ENCODE data around the gene NTHL1. TPM values are rescaled to one million over a fixed set of nuclear protein-coding genes. Genes with fewer than 3 reads are reported as not detected.

The NTHL1 gene
- polyA plus RNA-seq, 3 donors, result 9.2 to 22.4 (median 9.6) TPM

- peak overlapping the region in 1 of 2 donors; percentile 78 for H3K4me3 Mint-ChIP-seq
- H3K4me1 ChIP-seq (ENCODE audit: control insufficient read depth in 1 of 2, insufficient read depth in 2 of 2, low read length in 2 of 2), result peaks cover 15 to 26% of the 10 kb centered on the region in 2 donors
- peaks cover 50 to 73% (median 67%) of the 10 kb centered on the region in 3 donors for H3K27me3 Mint-ChIP-seq (ENCODE audit: low read depth in 3 of 3)
- H3K27ac ChIP-seq (ENCODE audit: low read depth in 1 of 2, low read length in 2 of 2), result no peak overlapping the region
- H3K4me1 Mint-ChIP-seq, result peaks cover 23% of the 10 kb centered on the region
- no peak overlapping the region for H3K4me3 ChIP-seq (replicated peaks in 1 of 3; ENCODE audit: low read depth in 2 of 3, low read length in 3 of 3)
- no peak for DNase-seq
- no peak overlapping the region for H3K4me2 ChIP-seq (replicated peaks; ENCODE audit: extremely low read depth, low read length, poor library complexity, severe bottlenecking)
- no peak for TF ChIP-seq CTCF (IDR thresholded peaks at IDR 0.05)
- peaks cover 3 to 16% (median 9%) of the 10 kb centered on the region in 7 donors for H3K9me3 Mint-ChIP-seq
- no peak overlapping the region for H3K9ac ChIP-seq (ENCODE audit: insufficient read depth, low read length, poor library complexity, severe bottlenecking)
- WGBS (ENCODE audit: insufficient coverage), result 91% methylated on average over 8 of the region's 14 CpGs
- no peak overlapping the region for H2AFZ ChIP-seq (ENCODE audit: insufficient read depth, low read depth, low read length, poor library complexity, severe bottlenecking)
- no peak overlapping the region for H3K27ac Mint-ChIP-seq
- intact Hi-C loops (cut with micrococcal nuclease), result loop anchor here in 1 of 2 donors (5.0 kb wide), 1 partner anchor 122 kb away; the partner anchor contains the start of gene RAB26
- H4K20me1 ChIP-seq (ENCODE audit: insufficient read depth, low read length), result no peaks in the 10 kb centered on the region
- no peaks in the 10 kb centered on the region for H3K36me3 ChIP-seq (replicated peaks in 1 of 2; ENCODE audit: control insufficient read depth in 1 of 2, insufficient read depth in 2 of 2, low read length in 2 of 2)
- peaks cover 0 to 9% of the 10 kb centered on the region in 2 donors for H3K9me3 ChIP-seq (replicated peaks in 1 of 2; ENCODE audit: control insufficient read depth in 1 of 2, insufficient read depth in 1 of 2, low read length in 2 of 2)
- H3K36me3 Mint-ChIP-seq, result peaks cover 5 to 6% of the 10 kb centered on the region in 2 donors
- peaks cover 11 to 56% of the 10 kb centered on the region in 2 donors for H3K27me3 ChIP-seq (ENCODE audit: control insufficient read depth in 2 of 2, insufficient read depth in 2 of 2, low read length in 2 of 2)
- H3K79me2 ChIP-seq (ENCODE audit: insufficient read depth, low read length), result no peaks in the 10 kb centered on the region
These were observed 22.4 kb downstream of the NTHL1 start for GRCh38 chr16:2025251-2025650.

GRCh38 chr16:2024032-2024420 is 23.6 kb downstream of the NTHL1 start:
- Histone ChIP-seq H3K4me2 (replicated peaks; ENCODE audit: extremely low read depth, low read length, poor library complexity, severe bottlenecking) (peak overlapping the region; percentile 80), H2AFZ (ENCODE audit: insufficient read depth, low read depth, low read length, poor library complexity, severe bottlenecking) (no peak overlapping the region), H3K36me3 (replicated peaks in 1 of 2; ENCODE audit: control insufficient read depth in 1 of 2, insufficient read depth in 2 of 2, low read length in 2 of 2) (no peaks in the 10 kb centered on the region), H4K20me1 (ENCODE audit: insufficient read depth, low read length) (no peaks in the 10 kb centered on the region), H3K27me3 (ENCODE audit: control insufficient read depth in 2 of 2, insufficient read depth in 2 of 2, low read length in 2 of 2) (peaks cover 20 to 65% of the 10 kb centered on the region in 2 donors), H3K4me1 (ENCODE audit: control insufficient read depth in 1 of 2, insufficient read depth in 2 of 2, low read length in 2 of 2) (peaks cover 15 to 32% of the 10 kb centered on the region in 2 donors), H3K9me3 (replicated peaks in 1 of 2; ENCODE audit: control insufficient read depth in 1 of 2, insufficient read depth in 1 of 2, low read length in 2 of 2) (peaks cover 0 to 9% of the 10 kb centered on the region in 2 donors), H3K9ac (ENCODE audit: insufficient read depth, low read length, poor library complexity, severe bottlenecking) (no peak overlapping the region), H3K79me2 (ENCODE audit: insufficient read depth, low read length) (no peaks in the 10 kb centered on the region), H3K27ac (ENCODE audit: low read depth in 1 of 2, low read length in 2 of 2) (no peak overlapping the region), H3K4me3 (replicated peaks in 1 of 3; ENCODE audit: low read depth in 2 of 3, low read length in 3 of 3) (no peak overlapping the region)
- no peak for TF ChIP-seq CTCF (IDR thresholded peaks at IDR 0.05)
- Mint-ChIP-seq H3K36me3 (peaks cover 5 to 6% of the 10 kb centered on the region in 2 donors), H3K9me3 (peaks cover 3 to 18% (median 9%) of the 10 kb centered on the region in 7 donors), H3K4me3 (peak overlapping the region in 1 of 2 donors; percentile 69), H3K27ac (peak overlapping the region in 1 of 7 donors; percentile 68), H3K4me1 (peaks cover 23% of the 10 kb centered on the region), H3K27me3 (ENCODE audit: low read depth in 3 of 3) (peaks cover 53 to 80% (median 72%) of the 10 kb centered on the region in 3 donors)
- WGBS (ENCODE audit: insufficient coverage), result 83% methylated on average over 10 of the region's 12 CpGs
- intact Hi-C loops (cut with micrococcal nuclease), result loop anchor here in 1 of 2 donors (5.0 kb wide), 1 partner anchor 128 kb away; no protein-coding TSS in a partner anchor
- no peak for DNase-seq
